NB4 (cell line): ENCODE results near the gene CCDC68.

Source experiments
- POLR2A ChIP-seq: IDR thresholded peaks from 2 replicates; pipeline ENCODE4 v1.6.1; 2011; ENCODE audit warnings: mild to moderate bottlenecking; ENCODE audit not compliant: insufficient read length; ENCODE audit errors: extremely low read depth
- TF ChIP-seq, protein P1 (sequence below): IDR thresholded peaks from one replicate; pipeline ENCODE4 v1.5.1; 2012; ENCODE audit warnings: low read depth, low read length
- TF ChIP-seq, protein P2 (sequence below): IDR thresholded peaks from 2 replicates; pipeline ENCODE4 v1.6.1; 2011; ENCODE audit warnings: low read depth, low read length

DNA sequence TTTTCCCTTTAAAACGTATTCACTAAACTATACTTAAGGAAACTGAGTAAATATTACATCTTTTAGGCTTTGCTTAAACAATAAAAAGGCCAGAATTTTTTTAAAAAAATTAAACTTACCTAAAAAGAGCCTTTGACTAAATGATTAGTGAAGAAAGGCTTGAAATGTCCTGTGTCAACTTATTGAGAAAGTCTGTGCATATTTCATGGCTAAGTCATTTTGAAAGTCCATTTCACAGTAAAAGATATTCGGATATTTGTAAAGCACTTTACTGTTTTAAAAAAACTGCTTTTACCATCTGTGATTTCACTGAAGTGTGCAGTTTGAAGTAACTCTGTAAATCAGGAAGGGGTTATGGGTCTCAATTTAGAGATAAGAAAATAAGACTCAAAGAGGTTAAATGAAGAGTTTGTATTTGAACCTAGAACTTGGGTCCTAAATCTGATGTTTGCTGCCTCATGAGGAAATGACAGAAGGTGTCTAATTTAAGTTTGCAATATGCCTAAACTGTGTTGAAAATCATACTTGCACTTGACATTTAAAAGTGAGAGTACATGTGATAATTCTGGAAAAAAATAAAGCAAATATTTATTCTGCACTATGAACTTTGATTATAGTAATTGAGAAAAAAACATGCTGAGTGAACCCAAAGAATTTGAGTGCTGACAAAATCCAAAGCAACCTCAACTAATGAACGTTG is 80.5 kb downstream of the CCDC68 start:
- TF ChIP-seq, protein P1, sequence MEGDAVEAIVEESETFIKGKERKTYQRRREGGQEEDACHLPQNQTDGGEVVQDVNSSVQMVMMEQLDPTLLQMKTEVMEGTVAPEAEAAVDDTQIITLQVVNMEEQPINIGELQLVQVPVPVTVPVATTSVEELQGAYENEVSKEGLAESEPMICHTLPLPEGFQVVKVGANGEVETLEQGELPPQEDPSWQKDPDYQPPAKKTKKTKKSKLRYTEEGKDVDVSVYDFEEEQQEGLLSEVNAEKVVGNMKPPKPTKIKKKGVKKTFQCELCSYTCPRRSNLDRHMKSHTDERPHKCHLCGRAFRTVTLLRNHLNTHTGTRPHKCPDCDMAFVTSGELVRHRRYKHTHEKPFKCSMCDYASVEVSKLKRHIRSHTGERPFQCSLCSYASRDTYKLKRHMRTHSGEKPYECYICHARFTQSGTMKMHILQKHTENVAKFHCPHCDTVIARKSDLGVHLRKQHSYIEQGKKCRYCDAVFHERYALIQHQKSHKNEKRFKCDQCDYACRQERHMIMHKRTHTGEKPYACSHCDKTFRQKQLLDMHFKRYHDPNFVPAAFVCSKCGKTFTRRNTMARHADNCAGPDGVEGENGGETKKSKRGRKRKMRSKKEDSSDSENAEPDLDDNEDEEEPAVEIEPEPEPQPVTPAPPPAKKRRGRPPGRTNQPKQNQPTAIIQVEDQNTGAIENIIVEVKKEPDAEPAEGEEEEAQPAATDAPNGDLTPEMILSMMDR, result no peak
- no peak for TF ChIP-seq POLR2A
- TF ChIP-seq, protein P2, sequence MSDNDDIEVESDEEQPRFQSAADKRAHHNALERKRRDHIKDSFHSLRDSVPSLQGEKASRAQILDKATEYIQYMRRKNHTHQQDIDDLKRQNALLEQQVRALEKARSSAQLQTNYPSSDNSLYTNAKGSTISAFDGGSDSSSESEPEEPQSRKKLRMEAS, result no peak
